Thyroid gland (tissue), 4 donors: ENCODE results near the gene C19orf12.

ENCODE experiments used
- POLR2A ChIP-seq, 2 donors: fragments of 450-650 bp; IDR thresholded peaks; one replicate each; pipeline ENCODE4 v1.6.1; 2017; ENCODE audit warnings: antibody characterized with exemption in 2 of 2, mild to moderate bottlenecking in 2 of 2, moderate library complexity in 1 of 2
- TF ChIP-seq, protein P1 (sequence below), 6 experiments: fragments of 200-600 bp in 3 of 6; fragments of 450-650 bp in 3 of 6; sonication (generic) in 3 of 6; IDR thresholded peaks; one replicate each; pipeline ENCODE4 v1.5.1; 2016 to 2019; ENCODE audit warnings: antibody characterized with exemption in 6 of 6, mild to moderate bottlenecking in 2 of 6, inconsistent platforms in 1 of 6, moderate library complexity in 1 of 6

GRCh38 chr19:29715701-29716581 is 880 bp upstream of the C19orf12 start:
- TF ChIP-seq, protein P1, sequence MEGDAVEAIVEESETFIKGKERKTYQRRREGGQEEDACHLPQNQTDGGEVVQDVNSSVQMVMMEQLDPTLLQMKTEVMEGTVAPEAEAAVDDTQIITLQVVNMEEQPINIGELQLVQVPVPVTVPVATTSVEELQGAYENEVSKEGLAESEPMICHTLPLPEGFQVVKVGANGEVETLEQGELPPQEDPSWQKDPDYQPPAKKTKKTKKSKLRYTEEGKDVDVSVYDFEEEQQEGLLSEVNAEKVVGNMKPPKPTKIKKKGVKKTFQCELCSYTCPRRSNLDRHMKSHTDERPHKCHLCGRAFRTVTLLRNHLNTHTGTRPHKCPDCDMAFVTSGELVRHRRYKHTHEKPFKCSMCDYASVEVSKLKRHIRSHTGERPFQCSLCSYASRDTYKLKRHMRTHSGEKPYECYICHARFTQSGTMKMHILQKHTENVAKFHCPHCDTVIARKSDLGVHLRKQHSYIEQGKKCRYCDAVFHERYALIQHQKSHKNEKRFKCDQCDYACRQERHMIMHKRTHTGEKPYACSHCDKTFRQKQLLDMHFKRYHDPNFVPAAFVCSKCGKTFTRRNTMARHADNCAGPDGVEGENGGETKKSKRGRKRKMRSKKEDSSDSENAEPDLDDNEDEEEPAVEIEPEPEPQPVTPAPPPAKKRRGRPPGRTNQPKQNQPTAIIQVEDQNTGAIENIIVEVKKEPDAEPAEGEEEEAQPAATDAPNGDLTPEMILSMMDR (IDR thresholded peaks at IDR 0.05), result no peak
- TF ChIP-seq POLR2A (IDR thresholded peaks at IDR 0.05), result no peak
